ENCODE data around the gene LRRTM3.

Gene LRRTM3

GRCh38 chr10:66999762-67000545 is 74.1 kb downstream of the LRRTM3 start:
- no peak for DNase-seq (ENCODE audit: low spot score)
- in situ Hi-C loops (cut with MboI; ENCODE audit: low sequenced_read_pairs, unreplicated experiment), result no loop called here
- TF ChIP-seq CTCF (IDR thresholded peaks at IDR 0.05; ENCODE audit: borderline replicate concordance, control extremely low read depth, extremely low read depth, insufficient read depth, missing control alignments), result no peak

- no peak for TF ChIP-seq CTCF (IDR thresholded peaks at IDR 0.05; ENCODE audit: borderline replicate concordance, control extremely low read depth, extremely low read depth, insufficient read depth, missing control alignments)
- in situ Hi-C loops (cut with MboI; ENCODE audit: low sequenced_read_pairs, unreplicated experiment), result no loop called here
- DNase-seq (ENCODE audit: low spot score), result no peak
Observed at GRCh38 chr10:67004690-67005089, 78.9 kb downstream of the LRRTM3 start.

- no peak for DNase-seq (ENCODE audit: low spot score)
- TF ChIP-seq CTCF (IDR thresholded peaks at IDR 0.05; ENCODE audit: borderline replicate concordance, control extremely low read depth, extremely low read depth, insufficient read depth, missing control alignments), result no peak
- in situ Hi-C loops (cut with MboI; ENCODE audit: low sequenced_read_pairs, unreplicated experiment), result no loop called here
Observed at GRCh38 chr10:67005981-67006380, 80.1 kb downstream of the LRRTM3 start.

- TF ChIP-seq CTCF (IDR thresholded peaks at IDR 0.05; ENCODE audit: borderline replicate concordance, control extremely low read depth, extremely low read depth, insufficient read depth, missing control alignments), result no peak
- no peak for DNase-seq (ENCODE audit: low spot score)
- in situ Hi-C loops (cut with MboI; ENCODE audit: low sequenced_read_pairs, unreplicated experiment), result no loop called here
Observed at GRCh38 chr10:67011480-67011879, 85.6 kb downstream of the LRRTM3 start.

- DNase-seq (ENCODE audit: low spot score), result no peak
- in situ Hi-C loops (cut with MboI; ENCODE audit: low sequenced_read_pairs, unreplicated experiment), result no loop called here
- TF ChIP-seq CTCF (IDR thresholded peaks at IDR 0.05; ENCODE audit: borderline replicate concordance, control extremely low read depth, extremely low read depth, insufficient read depth, missing control alignments), result no peak
Observed at GRCh38 chr10:67011981-67012380, 86.1 kb downstream of the LRRTM3 start.

GRCh38 chr10:67015225-67015624 is 89.4 kb downstream of the LRRTM3 start:
- no peak for DNase-seq (ENCODE audit: low spot score)

More at GRCh38 chr10:67015225-67015624, 89.4 kb downstream of the LRRTM3 start:
- TF ChIP-seq CTCF (IDR thresholded peaks at IDR 0.05; ENCODE audit: borderline replicate concordance, control extremely low read depth, extremely low read depth, insufficient read depth, missing control alignments), result no peak
- in situ Hi-C loops (cut with MboI; ENCODE audit: low sequenced_read_pairs, unreplicated experiment), result no loop called here
